Breast epithelium (tissue), 4 donors: ENCODE results near the gene MRC2. TPM values are rescaled to one million over a fixed set of nuclear protein-coding genes. Genes with fewer than 3 reads are reported as not detected.
A peak's percentile ranks its signal among the peaks of the same experiment; 100 is the strongest.

ENCODE experiments used
- DNase-seq, 2 donors: peaks; one replicate each; pipeline ENCODE4 v3.0.0-alpha.2; 2019; ENCODE audit warnings: low spot score in 2 of 2
- H3K27ac ChIP-seq, 2 donors: fragments of 200-600 bp; sonication (generic) in 1 of 2; one replicate each; pipeline ENCODE4 v1.5.1; 2016 to 2019; ENCODE audit warnings: mild to moderate bottlenecking in 1 of 2
- H3K27me3 ChIP-seq, 2 donors: fragments of 200-600 bp; sonication (generic) in 1 of 2; one replicate each; pipeline versions ENCODE4 v1.5.1 to v1.6.0; 2017 to 2019; ENCODE audit warnings: control low read depth in 1 of 2, mild to moderate bottlenecking in 1 of 2
- H3K36me3 ChIP-seq: fragments of 200-600 bp; one replicate; pipeline ENCODE4 v1.5.1; 2019
- H3K4me1 ChIP-seq, 2 donors: fragments of 200-600 bp; sonication (generic); one replicate each; pipeline ENCODE4 v1.5.1; 2016 to 2019; ENCODE audit warnings: control low read depth in 1 of 2
- H3K4me3 ChIP-seq, 3 donors: fragments of 200-600 bp; sonication (generic); 1 replicate in 2 of 3; 2 replicates in 1 of 3; pipeline ENCODE4 v1.5.1; 2016 to 2019; ENCODE audit warnings: mild to moderate bottlenecking in 3 of 3, moderate library complexity in 2 of 3
- H3K9me3 ChIP-seq, 2 donors: fragments of 200-600 bp; sonication (generic) in 1 of 2; one replicate each; pipeline ENCODE4 v1.5.1; 2016 to 2019; ENCODE audit warnings: control low read depth in 1 of 2
- CTCF ChIP-seq, 3 donors: fragments of 450-650 bp; IDR thresholded peaks; one replicate each; pipeline ENCODE4 v1.5.1; 2016 to 2017; ENCODE audit warnings: antibody characterized with exemption in 3 of 3, mild to moderate bottlenecking in 3 of 3, moderate library complexity in 3 of 3
- POLR2A ChIP-seq: fragments of 450-650 bp; IDR thresholded peaks from one replicate; pipeline ENCODE4 v1.6.1; 2016; ENCODE audit warnings: antibody characterized with exemption, mild to moderate bottlenecking, moderate library complexity
- POLR2AphosphoS5 ChIP-seq, 3 donors: sonication (generic); formaldehyde crosslinking; IDR thresholded peaks; one replicate each; pipeline ENCODE4 v1.6.1; 2017; ENCODE audit warnings: antibody characterized with exemption in 3 of 3
- intact Hi-C: fragments of 100-400 bp; cut with DNase I; formaldehyde crosslinking; loops from one replicate; pipeline ENCODE4 v1.15.1; 2023; ENCODE audit warnings: low total_unique reads
- total RNA-seq, 3 donors: library from RNA; depleted of rRNA; stranded (reverse); fragments of >200 nt; gene quantifications; one replicate each; pipeline ENCODE4 v1.1.0, GENCODE V29; 2016

MRC2 gene
- total RNA-seq, 3 donors from 2014 or later = 28.4 to 40.2 (median 37.4) TPM

- Histone ChIP-seq H3K27ac (no peak overlapping the region), H3K27me3 (no peaks in the 10 kb centered on the region), H3K4me3 (no peak overlapping the region), H3K4me1 (peaks cover 0 to 3% of the 10 kb centered on the region in 2 donors), H3K9me3 (no peaks in the 10 kb centered on the region), H3K36me3 (no peaks in the 10 kb centered on the region)
- DNase-seq = no peak
- intact Hi-C loops = no loop called here
- no peak for TF ChIP-seq POLR2AphosphoS5 (IDR thresholded peaks at IDR 0.05)
- no peak for TF ChIP-seq CTCF (IDR thresholded peaks at IDR 0.05)
- TF ChIP-seq POLR2A = no peak
Observed at GRCh38 chr17:62676952-62677596, 49.6 kb downstream of the MRC2 start.

- no peak for DNase-seq
- no peak overlapping the region for H3K4me3 ChIP-seq
- H3K4me1 ChIP-seq = peaks cover 0 to 3% of the 10 kb centered on the region in 2 donors
- no peak overlapping the region for H3K27ac ChIP-seq
- intact Hi-C loops = no loop called here
- no peaks in the 10 kb centered on the region for H3K36me3 ChIP-seq
- no peak for TF ChIP-seq POLR2A
- no peak for TF ChIP-seq POLR2AphosphoS5 (IDR thresholded peaks at IDR 0.05)
- TF ChIP-seq CTCF (IDR thresholded peaks at IDR 0.05) = no peak
- H3K27me3 ChIP-seq = no peaks in the 10 kb centered on the region
- H3K9me3 ChIP-seq = no peaks in the 10 kb centered on the region
Observed at GRCh38 chr17:62678214-62678919, 50.9 kb downstream of the MRC2 start.

- no peak for DNase-seq
- H3K36me3 ChIP-seq = no peaks in the 10 kb centered on the region
- H3K27me3 ChIP-seq = no peaks in the 10 kb centered on the region
- peak overlapping the region in 1 of 3 donors; percentile 55 for H3K4me3 ChIP-seq
- peak overlapping the region; percentile 35 to 80 for H3K27ac ChIP-seq
- no peaks in the 10 kb centered on the region for H3K9me3 ChIP-seq
- no peak for TF ChIP-seq CTCF (IDR thresholded peaks at IDR 0.05)
- no peak for TF ChIP-seq POLR2A
- TF ChIP-seq POLR2AphosphoS5 (IDR thresholded peaks at IDR 0.05) = no peak
- intact Hi-C loops = loop anchor here (1.0 kb wide), 1 partner anchor 12 kb away; no protein-coding TSS in a partner anchor
- H3K4me1 ChIP-seq = peaks cover 0 to 3% of the 10 kb centered on the region in 2 donors
Observed at GRCh38 chr17:62679866-62680377, 52.5 kb downstream of the MRC2 start.

GRCh38 chr17:62680541-62681052 lies 53.1 kb downstream of the MRC2 start:
- no peaks in the 10 kb centered on the region for H3K36me3 ChIP-seq
- DNase-seq = peak in 1 of 2 donors; percentile 54
- peak overlapping the region in 2 of 3 donors; percentile 19 to 55 for H3K4me3 ChIP-seq
- no peaks in the 10 kb centered on the region for H3K27me3 ChIP-seq
- H3K27ac ChIP-seq = peak overlapping the region; percentile 35 to 80
- TF ChIP-seq POLR2AphosphoS5 (IDR thresholded peaks at IDR 0.05) (no peak), POLR2A (no peak), CTCF (IDR thresholded peaks at IDR 0.05) (peak in 1 of 3 donors; percentile 8)
- intact Hi-C loops = loop anchor here (1.0 kb wide), 1 partner anchor 12 kb away; no protein-coding TSS in a partner anchor
- H3K4me1 ChIP-seq = no peaks in the 10 kb centered on the region
- no peaks in the 10 kb centered on the region for H3K9me3 ChIP-seq
